HepG2 (cell line): ENCODE measurements around the gene ITGA2. TPM values are rescaled to one million over a fixed set of nuclear protein-coding genes. Genes with fewer than 3 reads are reported as not detected.

Experiments
- ARHGAP35 ChIP-seq: sonication (generic); formaldehyde crosslinking; IDR thresholded peaks from 2 replicates; pipeline ENCODE4 v1.9.0; 2022; ENCODE audit warnings: mild to moderate bottlenecking, inconsistent platforms, moderate library complexity, missing genetic modification reagents, borderline replicate concordance
- CENPBD1 ChIP-seq: sonication (generic); formaldehyde crosslinking; IDR thresholded peaks from 2 replicates; pipeline ENCODE4 v1.8.0; 2022; ENCODE audit warnings: missing genetic modification reagents, low read depth, mild to moderate bottlenecking, borderline replicate concordance
- DRAP1 ChIP-seq: IDR thresholded peaks from 2 replicates; pipeline ENCODE4 v1.6.1; 2016; ENCODE audit warnings: missing genetic modification reagents, missing compliant biosample characterization
- ELK4 ChIP-seq: sonication (generic); formaldehyde crosslinking; IDR thresholded peaks from 2 replicates; pipeline ENCODE4 v1.9.0; 2021; ENCODE audit warnings: missing genetic modification reagents, borderline replicate concordance
- GPBP1L1 ChIP-seq: sonication (generic); formaldehyde crosslinking; IDR thresholded peaks from 2 replicates; pipeline ENCODE4 v1.5.0; 2020; ENCODE audit warnings: mild to moderate bottlenecking, missing genetic modification reagents
- HMGA1 ChIP-seq: sonication (generic); formaldehyde crosslinking; conservative IDR thresholded peaks from 2 replicates; pipeline ENCODE4 v1.4.0; 2020; ENCODE audit warnings: missing genetic modification reagents
- KLF9 ChIP-seq: IDR thresholded peaks from 2 replicates; pipeline ENCODE4 v1.6.1; 2016; ENCODE audit warnings: low read depth
- RNF219 ChIP-seq: sonication (generic); formaldehyde crosslinking; IDR thresholded peaks from 2 replicates; pipeline ENCODE4 v1.5.0; 2020; ENCODE audit warnings: mild to moderate bottlenecking, missing genetic modification reagents
- RXRB ChIP-seq: IDR thresholded peaks from 2 replicates; pipeline ENCODE4 v1.6.1; 2016; ENCODE audit warnings: borderline replicate concordance, missing genetic modification reagents, missing compliant biosample characterization
- SKI ChIP-seq: fragments of 450-650 bp; IDR thresholded peaks from one replicate; pipeline ENCODE4 v1.6.1; 2018; ENCODE audit warnings: mild to moderate bottlenecking; ENCODE audit not compliant: partially characterized antibody
- TARDBP ChIP-seq: sonication (generic); formaldehyde crosslinking; IDR thresholded peaks from 2 replicates; pipeline ENCODE4 v1.8.0; 2022; ENCODE audit warnings: mild to moderate bottlenecking, missing genetic modification reagents
- ZBTB33 ChIP-seq: sonication (generic); formaldehyde crosslinking; IDR thresholded peaks from 2 replicates; pipeline ENCODE4 v1.4.0; 2020; ENCODE audit warnings: missing genetic modification reagents
- ZFP36L2 ChIP-seq: sonication (generic); formaldehyde crosslinking; IDR thresholded peaks from 2 replicates; pipeline ENCODE4 v1.4.0; 2020; ENCODE audit warnings: missing genetic modification reagents
- ZFP82 ChIP-seq: sonication (generic); formaldehyde crosslinking; IDR thresholded peaks from 2 replicates; pipeline ENCODE4 v1.5.1; 2020; ENCODE audit warnings: mild to moderate bottlenecking, missing genetic modification reagents, borderline replicate concordance
- ZNF12 ChIP-seq: sonication (generic); formaldehyde crosslinking; IDR thresholded peaks from 2 replicates; pipeline ENCODE4 v1.5.0; 2020; ENCODE audit warnings: missing genetic modification reagents
- ZNF367 ChIP-seq: sonication (generic); formaldehyde crosslinking; IDR thresholded peaks from 2 replicates; pipeline ENCODE4 v1.4.0; 2020; ENCODE audit warnings: missing genetic modification reagents, borderline replicate concordance
- ZNF614 ChIP-seq: IDR thresholded peaks from 2 replicates; pipeline ENCODE4 v1.6.1; 2018; ENCODE audit warnings: missing biosample characterization, missing genetic modification reagents, inconsistent platforms, borderline replicate concordance
- ZNF687 ChIP-seq: sonication (generic); formaldehyde crosslinking; IDR thresholded peaks from 2 replicates; pipeline ENCODE4 v1.5.1; 2020; ENCODE audit warnings: mild to moderate bottlenecking, missing genetic modification reagents, moderate library complexity
- polyA plus RNA-seq, 8 experiments: library from polyadenylated mRNA; depleted of rRNA in 3 of 8; stranded (reverse) in 7 of 8; unstranded in 1 of 8; fragments of >200 nt; fragmentation: Illumina TruSeq in 4 of 8; extraction: Trizol in 4 of 8; gene quantifications; 2 replicates each; pipeline versions ENCODE4 v1.2.1 to v1.2.3, GENCODE V29; 2011 to 2016; ENCODE audit warnings: low read depth in 4 of 8, missing spikeins in 1 of 8, mixed read lengths in 1 of 8; ENCODE audit not compliant: insufficient read depth in 1 of 8
- total RNA-seq, 5 experiments: library from RNA; depleted of rRNA; stranded (reverse); fragments of >200 nt; fragmentation: Illumina TruSeq; extraction: Trizol; gene quantifications; 2 replicates each; pipeline ENCODE4 v1.2.3, GENCODE V29; 2016; ENCODE audit warnings: low read depth in 1 of 5

Gene ITGA2
- total and polyA plus RNA-seq, 2 of the 13 experiments (the other 11 are each of a cell fraction or from before 2014, with no cell fraction given) = 15.8 to 58.3 TPM

GRCh38 chr5:53031695-53032096, 42.5 kb downstream of the ITGA2 start (continued):
- TF ChIP-seq ZNF687 (CRISPR knock-in tag) = no peak
- no peak for TF ChIP-seq ZFP82 (CRISPR knock-in tag)
- TF ChIP-seq ZNF12 = no peak
- TF ChIP-seq TARDBP (CRISPR knock-in tag) = peak; percentile 60; the same call in 1 of the 2 replicates
- TF ChIP-seq ZNF367 (CRISPR knock-in tag) = no peak
- TF ChIP-seq CENPBD1 (CRISPR knock-in tag) = no peak
- no peak for TF ChIP-seq ELK4
- peak; percentile 67; the same call in 1 of the 2 replicates for TF ChIP-seq ZNF614
- TF ChIP-seq ARHGAP35 (CRISPR knock-in tag) = no peak
- TF ChIP-seq HMGA1 (CRISPR knock-in tag) = no peak
- TF ChIP-seq ZBTB33 (CRISPR knock-in tag) = peak; percentile 64; the same call in 1 of the 2 replicates
- TF ChIP-seq SKI = no peak
- TF ChIP-seq RXRB = peak; percentile 55; the same call in 1 of the 2 replicates
- no peak for TF ChIP-seq RNF219
- TF ChIP-seq KLF9 (CRISPR knock-in tag) = no peak
- no peak for TF ChIP-seq DRAP1
- no peak for TF ChIP-seq GPBP1L1 (CRISPR knock-in tag)
- no peak for TF ChIP-seq ZFP36L2
